HG03457 (cell line): ENCODE data around the gene RBP5.
"Not testable (repeated sequence)": the region's sequence is repeated elsewhere in the genome, so short reads cannot be mapped to it uniquely, and the experiment has no call there.

Source experiments
- ATAC-seq: cut with Tn5 transposase; IDR thresholded peaks from one replicate; pipeline ENCODE4 v1.9.1; 2021; ENCODE audit warnings: moderate number of reproducible peaks; ENCODE audit not compliant: unreplicated experiment

RBP5 gene

DNA sequence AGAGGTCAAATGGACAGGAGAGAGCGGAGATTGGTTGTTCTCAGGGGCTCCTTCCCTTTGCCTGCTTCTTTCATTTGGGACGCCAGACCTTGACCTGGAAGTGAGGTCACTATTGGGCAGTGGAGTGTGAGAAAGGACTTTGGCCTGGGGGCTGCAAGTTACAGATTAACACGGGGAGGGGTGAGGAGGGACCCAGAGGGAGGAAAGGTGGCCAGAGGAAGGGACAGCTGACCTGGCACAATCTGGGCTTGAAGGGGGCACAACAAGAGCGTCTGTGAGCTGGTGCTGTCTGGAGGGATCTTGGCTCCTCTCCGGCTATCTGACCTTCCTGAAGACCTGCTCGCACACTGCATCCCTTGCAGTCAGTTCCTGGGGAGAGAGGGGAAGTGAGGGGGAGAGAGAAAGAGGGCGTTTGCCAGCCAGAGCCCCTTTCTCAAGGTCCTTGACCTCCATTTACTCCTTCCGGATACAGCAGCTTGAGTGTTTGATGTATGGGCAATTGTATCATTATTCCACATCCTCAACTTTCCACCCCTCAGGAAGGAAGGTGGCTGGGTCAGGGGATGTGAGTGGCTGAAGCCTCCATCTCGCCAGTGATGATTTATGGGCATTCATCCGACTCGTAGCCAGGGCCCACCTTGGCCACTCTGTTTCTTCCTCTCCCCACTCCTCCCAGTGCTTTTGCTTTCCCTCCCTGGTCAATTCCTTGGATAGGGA, 4.7 kb downstream of the RBP5 start:
- no peak for ATAC-seq

DNA sequence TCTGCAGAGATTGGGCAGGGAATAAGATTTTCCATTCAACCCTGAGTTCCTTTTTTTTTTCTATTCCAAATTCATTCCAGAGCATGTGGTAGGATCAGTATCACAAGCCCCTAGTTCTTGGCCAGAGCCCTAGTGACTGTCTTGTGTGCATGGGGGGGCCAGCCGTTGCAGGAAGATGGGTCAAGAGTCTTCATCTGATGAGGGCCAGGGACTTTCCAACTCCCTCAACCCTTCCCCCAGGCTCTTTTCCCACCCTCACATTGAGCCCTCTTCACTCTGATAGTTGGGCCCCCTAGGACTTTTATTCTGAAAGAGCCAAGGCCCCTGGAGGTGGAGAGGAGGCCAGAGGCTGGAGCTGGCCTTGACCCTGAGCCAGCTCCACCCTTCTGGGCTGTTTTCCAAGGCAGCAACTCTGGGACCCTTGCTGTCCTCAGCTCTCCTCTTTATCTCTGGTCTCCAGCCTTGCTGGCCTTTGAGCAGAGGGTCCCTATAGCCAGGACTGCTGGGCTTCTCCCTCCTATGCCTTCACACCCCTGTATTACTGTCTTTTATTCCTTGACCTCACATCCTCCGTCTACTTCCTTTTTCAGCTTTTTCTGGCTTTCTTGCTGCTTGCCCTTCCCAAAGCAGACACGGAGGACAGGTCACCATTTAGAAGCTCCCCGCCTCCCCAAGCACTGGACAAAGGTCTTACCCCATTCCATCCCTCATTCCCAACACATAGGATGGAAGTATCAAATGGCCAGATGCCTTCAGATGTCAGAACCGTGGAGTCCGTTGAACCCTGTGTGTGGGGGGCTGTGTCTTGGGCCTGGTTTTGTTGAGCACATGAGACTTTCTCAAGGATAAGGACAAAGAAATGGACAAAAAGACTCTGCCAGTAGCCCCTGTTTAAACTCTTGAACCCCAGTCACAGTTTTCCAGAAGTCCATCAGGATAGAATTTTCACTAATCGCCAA, 5.6 kb downstream of the RBP5 start:
- ATAC-seq: no peak

DNA sequence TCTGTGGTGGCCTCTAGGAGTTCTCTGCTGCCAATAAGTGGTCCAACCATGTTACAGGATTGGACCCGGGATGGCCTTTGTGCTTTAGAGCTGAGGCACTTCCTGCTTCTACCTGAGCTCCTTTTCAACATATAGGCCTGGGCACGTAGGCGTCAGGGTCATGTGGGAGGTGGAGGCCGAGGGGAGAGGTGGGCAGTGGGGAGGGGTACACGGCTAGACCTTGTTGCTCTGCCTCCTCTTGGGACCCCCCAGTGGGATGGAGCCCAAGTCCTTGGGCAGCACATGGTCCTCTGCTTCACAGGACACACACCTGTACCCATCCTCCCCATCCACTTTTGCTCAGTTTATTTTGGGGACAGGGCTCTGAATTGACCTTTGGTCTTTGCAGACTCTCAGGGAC, 7.4 kb downstream of the RBP5 start:
- ATAC-seq: no peak

DNA sequence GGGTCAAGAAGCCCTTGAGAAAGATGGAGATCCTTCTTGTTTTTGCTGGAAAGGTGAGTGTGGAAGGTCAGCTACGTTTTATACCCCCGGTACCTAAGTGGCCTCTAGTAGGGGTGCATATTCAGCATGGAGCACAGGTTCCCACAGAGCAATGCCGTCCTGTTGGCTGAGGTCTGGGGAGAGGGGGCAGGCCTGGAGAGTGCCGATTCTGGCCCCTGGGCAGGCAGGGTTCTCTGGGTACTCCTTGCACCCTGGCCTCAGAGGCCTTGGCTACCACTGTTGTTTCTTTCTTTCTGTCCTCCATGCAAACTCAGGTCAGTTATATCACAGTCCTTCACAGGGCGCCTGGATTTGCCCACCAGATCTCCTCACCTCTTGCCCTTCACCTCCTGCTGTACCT, 8.5 kb downstream of the RBP5 start:
- ATAC-seq: no peak

DNA sequence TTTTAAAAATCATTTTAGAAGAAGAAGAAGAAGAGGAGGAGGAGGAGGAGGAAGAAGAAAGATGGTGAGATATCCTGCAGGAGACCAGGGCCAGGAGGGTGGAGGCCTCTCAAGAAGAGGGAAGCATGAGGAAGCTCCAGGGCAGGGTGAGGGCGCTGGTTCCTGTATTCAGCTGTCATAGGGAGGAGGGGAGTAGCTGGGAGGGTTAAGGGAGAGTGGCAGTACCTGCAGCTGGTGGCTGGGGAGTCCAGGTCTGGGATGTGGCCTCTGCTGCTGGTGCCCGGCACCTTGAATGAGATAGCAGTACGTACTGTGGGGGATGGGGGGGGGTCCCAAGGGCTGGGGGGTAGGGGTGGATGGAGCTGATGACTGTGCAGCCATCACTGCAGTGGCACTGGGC, 9.8 kb downstream of the RBP5 start:
- no peak for ATAC-seq

DNA sequence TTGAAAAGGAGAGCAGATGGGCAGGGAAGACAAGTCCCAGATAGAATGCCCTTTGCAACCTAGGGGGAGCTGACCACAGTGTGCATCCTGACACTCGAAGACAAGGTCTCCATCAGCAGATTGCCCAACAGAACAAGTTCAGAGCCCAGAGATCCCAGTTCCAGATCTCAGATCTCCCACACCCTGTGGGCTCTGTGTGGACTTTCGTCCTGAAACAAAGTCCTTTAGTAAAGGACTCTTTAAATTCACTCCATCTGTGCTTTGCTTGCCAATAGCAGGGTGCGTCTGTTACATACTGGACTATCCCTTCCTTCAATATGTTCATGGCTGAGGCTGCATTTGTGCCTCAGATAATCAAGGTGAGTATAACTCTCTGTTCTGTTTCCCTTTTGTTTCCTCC, 11.0 kb downstream of the RBP5 start:
- ATAC-seq: no peak

DNA sequence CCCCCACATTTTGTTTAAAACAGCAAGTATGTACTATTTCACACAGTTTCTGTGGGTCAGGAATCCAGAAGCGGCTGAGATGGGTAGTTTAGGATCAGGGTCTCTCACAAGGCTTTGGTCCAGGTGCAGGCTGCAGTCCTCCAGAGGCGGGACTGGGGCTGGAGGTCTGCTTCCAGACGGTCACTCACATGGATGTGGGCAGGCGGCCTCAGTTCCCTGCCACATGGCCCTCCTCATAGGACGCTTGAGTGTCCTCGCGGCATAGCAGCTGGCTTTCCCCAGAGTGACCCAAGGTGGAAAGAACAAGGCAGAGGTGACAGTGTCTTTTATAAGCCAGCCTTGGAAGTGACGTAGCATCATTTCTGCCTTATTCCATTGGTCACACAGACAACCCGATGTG, 11.8 kb downstream of the RBP5 start:
- no peak for ATAC-seq

DNA sequence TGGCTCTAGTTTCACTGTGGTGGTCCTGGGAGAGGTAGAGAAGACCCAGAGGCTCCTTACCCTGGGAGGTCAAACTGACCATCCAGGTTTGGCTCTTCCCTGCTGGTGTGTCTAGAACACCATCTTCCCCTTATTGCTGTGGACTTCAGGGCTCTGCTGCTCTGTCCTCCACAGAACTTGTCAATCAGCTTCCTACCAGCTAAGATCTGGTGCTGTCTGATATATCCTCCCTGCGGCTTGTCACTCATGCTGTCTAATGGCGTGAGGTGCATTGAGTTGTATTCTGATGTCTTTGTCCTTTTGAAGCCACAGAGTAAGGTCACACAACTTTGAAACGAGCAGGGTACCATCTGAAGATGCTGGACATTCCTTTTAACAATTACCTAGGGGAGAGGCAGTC, 12.5 kb downstream of the RBP5 start:
- ATAC-seq: no peak

DNA sequence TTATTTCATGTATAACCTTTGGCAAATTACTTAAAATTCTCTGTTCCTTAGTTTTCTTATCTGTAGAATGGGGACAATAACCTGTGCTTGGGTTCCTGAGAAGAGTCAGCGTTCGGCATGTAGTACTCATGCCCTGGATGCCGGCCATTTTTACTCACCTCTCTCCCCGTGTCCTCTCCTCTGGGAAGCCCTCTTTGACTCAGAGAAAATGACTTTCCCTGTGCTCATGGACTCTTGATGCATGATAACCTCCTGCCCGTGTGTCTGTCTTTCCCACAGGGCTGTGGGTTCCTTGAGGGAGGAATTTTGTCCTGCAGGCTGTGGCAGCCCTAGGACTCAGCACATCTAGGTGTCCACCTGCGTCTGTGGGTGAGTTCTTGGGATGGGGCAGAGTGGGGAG, 13.8 kb downstream of the RBP5 start:
- no peak for ATAC-seq

DNA sequence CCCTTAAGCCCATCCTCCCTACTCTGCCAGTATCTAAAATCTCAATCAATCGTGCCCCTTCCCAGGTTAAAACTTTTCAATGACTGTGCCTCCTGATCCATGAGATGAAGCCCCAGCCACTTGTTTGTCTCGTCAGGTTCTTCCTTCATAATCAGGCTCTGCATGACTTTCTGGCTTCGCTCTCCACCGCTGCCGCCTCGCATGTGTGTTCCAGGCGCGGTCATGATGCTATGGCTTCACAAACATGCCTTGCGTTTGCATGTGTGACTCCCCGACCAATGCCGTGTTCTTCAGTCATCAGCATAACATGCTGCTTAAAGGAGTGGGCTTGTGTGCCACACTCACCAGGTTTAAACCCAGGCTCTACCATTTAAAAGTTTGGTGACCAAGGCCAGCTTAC, 14.7 kb downstream of the RBP5 start:
- ATAC-seq: no peak

DNA sequence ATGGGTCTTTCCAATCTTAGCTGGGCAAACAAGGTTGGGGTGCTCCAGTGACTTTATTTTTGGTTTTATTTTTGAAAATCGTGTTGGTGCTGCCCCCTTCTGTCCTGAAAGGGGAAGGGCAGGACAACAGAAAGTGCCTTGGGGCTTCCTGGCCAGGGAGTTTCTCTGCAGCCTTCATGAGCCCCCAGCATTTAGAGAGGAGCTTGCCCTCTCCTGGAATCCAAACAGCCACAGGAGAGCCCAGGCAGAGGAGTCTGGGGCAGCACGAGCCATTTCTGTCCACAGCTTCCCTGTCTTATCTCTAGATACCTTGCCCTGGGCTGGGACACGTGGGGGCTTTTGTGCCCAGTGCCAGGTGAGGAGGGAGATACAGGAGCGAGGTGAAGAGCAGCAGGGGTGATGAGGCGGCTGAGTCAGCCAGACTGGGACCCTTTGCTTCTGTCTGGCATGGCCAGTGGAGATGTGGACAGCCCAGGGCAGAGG, 15.3 kb downstream of the RBP5 start:
- ATAC-seq: no peak

DNA sequence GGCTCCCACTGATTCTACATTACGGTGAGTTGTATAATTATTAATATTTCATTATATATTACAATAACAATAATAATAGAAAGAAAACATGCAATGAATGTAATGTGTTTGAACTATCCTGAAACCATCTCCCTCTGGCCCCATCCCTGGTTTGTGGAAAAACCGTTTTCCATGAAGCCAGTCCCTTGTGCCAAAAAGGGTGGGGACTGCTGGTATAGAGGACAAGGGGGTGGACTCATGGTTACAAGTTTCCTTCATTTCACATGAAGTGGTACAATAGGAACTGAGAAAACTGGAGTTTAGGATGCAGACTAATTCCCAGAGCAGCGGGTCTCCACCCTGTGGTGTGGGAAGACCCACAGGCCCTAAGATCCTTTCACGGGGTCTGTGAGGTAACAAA, 16.6 kb downstream of the RBP5 start:
- ATAC-seq: no peak

DNA sequence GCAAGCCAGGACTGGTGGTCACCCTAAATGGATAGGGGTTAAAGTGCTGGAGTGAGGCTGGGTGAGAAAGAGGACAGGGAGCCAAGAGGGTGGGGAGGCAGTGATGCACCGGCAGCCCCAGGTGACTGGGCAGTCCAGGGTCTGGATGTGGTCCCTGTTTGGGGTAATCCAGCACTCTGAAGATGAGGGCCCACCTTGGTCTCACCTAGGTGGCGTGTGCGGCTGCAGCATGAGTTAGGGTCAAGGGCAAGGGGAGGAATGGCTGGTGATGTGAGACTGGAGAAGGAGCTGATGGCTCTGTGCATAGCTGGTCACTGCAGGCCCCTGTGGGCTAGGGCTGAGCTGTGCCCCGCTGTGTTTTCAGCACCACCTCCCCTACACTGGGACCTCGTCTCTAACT, 18.0 kb downstream of the RBP5 start:
- no peak for ATAC-seq

DNA sequence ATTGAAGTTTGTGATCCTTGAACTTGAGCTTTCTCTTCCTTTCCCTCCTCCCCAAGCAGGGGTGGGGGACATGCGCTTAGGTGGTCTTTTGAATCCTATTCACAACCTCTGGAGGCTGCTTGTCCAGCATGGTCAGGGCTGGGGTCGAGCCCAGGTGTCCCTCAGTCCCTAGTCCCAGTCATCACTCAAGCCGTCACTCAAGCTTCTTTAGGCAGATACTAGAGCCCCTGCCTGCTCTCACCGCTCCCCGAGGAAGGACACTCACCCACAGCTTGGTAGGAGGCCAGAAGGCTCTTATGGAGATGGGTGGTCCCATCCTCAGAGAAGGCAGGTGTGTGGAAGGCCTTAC, 19.1 kb downstream of the RBP5 start:
- ATAC-seq: no peak

DNA sequence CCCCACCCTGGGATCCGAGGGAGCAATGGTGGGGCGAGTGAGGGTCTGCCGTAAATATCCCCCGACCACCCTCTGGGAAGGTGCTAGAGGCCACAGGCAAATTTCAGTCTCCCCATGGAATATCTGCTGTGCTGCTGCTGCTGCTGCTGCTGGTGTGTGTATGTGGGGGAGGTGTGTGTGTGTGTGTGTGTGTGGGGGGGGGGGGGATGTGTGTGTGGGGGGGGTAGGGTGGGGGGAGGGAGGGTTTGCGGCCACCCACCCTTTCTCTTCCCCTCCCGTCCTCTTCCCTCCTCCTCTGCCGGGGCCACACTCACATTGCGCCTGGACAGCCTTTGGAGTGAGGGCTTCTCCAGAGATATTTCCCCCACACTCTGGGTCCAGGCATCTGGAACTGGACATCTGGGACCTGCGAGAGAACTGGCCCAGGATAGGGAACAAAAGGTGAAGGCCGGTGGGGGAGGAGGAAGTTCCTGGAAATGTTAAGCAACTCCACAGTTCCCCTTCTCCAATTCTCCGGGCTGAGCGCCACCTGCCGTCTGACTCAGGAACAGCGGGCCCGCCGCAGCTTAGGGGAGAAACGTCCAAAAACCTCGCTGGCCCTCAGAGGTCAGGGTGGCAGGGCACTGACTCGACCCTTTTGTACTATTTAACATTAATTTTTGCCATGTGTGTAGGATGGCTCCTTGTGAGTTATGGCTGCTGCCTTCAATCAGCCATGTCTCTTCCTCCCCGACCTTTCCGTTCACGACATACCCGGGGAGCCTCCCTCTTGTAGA, 19.7 kb downstream of the RBP5 start, which contains the start of gene C1RL:
TSS of gene C1RL (minus strand) at position 419 of the 776 bp plus-strand sequence. CDS start at position 385, 34 bp downstream.
- ATAC-seq: no peak

DNA sequence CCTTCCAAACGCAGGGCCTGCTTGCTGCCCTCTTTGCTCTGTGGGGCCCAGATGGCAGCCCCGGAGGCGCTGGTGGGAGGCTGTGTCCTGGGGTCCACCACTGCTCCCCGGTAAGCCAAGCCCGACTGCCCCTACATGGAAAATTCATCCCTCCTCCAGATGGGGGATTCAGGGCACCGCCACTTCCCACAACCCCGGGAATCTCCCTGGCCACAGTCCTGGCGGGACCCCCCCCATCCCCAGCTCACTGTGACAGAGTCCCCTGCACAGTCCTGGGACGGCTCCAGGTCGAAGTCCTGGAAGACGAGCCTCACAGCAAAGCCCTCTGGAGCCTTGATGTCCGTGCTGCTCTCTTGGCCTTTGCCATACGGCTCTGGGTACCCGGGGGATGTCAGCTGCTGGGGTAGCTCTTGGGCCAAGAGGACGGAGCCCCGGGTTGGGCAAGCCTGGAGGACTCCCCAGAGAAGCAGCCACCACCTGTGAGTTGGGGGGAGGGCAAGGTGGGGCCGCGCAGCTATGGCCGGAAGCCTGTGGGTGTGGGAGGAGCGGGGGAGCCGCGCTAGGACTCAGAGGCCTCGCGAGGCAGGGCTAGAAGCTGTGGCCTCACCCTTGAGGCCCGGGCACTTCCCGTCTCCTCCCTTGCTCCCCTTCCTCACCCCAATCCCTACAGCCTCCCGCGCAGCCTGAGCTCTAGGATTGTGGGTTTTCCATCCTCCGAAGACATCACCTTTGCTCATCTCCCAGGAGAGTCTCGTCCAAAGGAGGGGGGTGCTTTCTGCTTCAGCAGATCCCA, 20.5 kb downstream of the RBP5 start:
- ATAC-seq: peak; percentile 65

DNA sequence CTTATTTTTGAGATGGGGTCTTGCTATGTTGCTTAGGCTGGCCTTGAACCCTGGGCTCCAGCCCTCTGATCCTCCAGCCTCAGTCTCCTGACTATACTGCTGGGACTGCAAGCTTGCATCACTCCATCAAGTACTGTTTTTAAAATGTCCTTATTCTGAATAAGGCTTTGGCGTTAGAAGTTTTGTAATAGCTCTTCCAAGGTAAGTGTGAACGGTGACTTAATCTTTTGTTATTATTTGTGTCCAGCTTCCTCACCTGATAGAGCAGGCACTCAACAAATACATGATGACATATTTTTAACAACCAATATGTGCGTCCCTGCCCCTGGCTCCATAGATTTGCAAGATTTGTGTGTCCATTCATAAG, 21.1 kb downstream of the RBP5 start:
- ATAC-seq: no peak

DNA sequence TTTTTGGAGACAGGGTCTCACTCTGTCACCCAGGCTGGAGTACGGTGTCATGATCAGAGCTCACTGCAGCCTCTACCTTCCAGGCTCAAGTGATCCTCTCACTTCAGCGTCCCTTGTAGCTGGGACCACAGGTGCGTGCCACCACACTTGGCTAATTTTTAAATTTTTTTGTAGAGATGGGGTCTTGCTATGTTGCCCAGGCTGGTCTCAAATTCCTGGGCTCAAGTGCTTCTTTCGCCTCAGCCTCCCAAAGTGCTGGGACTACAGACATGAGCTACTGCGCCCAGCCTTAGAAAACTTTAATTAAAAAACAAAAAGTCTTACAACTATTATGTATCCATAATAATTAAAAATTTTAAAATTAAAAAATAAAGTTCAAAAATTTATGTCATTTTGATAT, 21.5 kb downstream of the RBP5 start:
- not testable (repeated sequence) for ATAC-seq

DNA sequence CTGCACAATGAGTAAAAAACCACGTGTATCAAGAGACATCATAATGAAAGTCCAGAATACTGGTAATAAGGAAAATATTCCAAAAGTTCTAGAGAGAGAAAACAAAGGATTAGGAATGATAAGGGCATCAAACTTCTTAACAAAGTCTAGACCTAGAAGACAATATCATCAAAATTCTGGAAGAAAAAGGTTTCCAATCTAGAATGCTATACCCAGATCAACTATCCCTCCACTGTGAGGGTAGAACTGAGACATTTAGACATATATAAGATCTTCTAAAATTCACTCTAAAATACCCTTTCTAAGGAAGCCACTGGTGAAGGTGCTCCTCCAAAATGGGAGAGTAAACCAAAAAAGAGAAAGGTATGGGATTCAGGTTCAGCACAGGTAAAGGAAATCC, 22.6 kb downstream of the RBP5 start:
- ATAC-seq: no peak

DNA sequence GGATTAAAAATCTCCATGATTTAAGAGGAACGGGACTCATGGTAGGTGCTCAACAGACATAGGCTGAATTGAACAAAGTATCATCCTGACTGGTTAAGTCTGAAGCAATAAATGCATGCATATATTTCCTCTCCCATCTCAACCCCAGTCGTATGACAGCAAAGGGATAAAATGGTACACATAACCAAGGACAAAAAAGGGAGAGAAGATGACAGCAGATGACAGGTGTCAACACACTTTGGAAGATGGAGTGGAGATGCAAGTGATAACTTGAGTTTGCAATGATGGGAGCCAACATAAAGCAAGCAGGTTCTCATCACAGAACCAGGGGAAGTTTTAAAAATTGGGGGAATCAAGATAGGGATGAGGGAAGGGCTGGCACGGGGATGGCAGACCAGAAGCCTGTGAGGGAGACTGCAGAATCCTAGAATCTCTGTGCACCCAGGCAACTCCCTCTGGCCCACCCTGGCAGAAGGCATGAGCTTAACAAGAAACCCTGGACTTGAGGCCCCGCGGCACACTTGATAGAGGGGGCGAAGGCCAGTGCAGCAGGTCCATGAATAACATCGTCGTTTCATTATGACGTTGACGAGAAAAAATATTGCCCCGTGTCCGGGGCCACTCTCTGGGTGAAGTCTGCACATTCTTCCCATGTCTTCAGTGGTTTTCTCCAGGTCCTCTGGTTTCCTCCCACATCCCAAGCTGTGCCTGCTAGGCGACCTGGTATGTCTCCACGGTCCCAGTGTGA, 24.7 kb downstream of the RBP5 start:
- no peak for ATAC-seq
